Ascending aorta (tissue), 2 donors: ENCODE data around the gene TAX1BP1. TPM values are rescaled to one million over a fixed set of nuclear protein-coding genes. Genes with fewer than 3 reads are reported as not detected.
A peak's percentile ranks its signal among the peaks of the same experiment; 100 is the strongest.

Source experiments
- DNase-seq, 2 donors: peaks; one replicate each; pipeline ENCODE4 v3.0.0-alpha.2; 2019; ENCODE audit warnings: low spot score in 2 of 2
- H3K27ac ChIP-seq, 2 donors: fragments of 200-600 bp; sonication (generic); one replicate each; pipeline ENCODE4 v1.5.1; 2016 to 2017; ENCODE audit warnings: mild to moderate bottlenecking in 1 of 2
- H3K27me3 ChIP-seq: fragments of 200-600 bp; sonication (generic); one replicate; pipeline ENCODE4 v1.5.1; 2017
- H3K36me3 ChIP-seq, 2 donors: fragments of 200-600 bp; sonication (generic); one replicate each; pipeline ENCODE4 v1.5.1; 2016
- H3K4me1 ChIP-seq, 2 donors: fragments of 200-600 bp; sonication (generic); one replicate each; pipeline ENCODE4 v1.5.1; 2016 to 2017; ENCODE audit warnings: mild to moderate bottlenecking in 1 of 2
- H3K4me3 ChIP-seq, 2 donors: fragments of 200-600 bp; sonication (generic); one replicate each; pipeline ENCODE4 v1.5.1; 2016 to 2017; ENCODE audit warnings: mild to moderate bottlenecking in 1 of 2
- H3K9me3 ChIP-seq, 2 donors: fragments of 200-600 bp; sonication (generic); one replicate each; pipeline ENCODE4 v1.5.1; 2016
- intact Hi-C: fragments of 100-400 bp; cut with DNase I; formaldehyde crosslinking; loops from one replicate; pipeline ENCODE4 v1.15.1; 2023
- total RNA-seq: library from RNA; depleted of rRNA; stranded (reverse); fragments of >200 nt; gene quantifications from one replicate; pipeline ENCODE4 v1.1.0, GENCODE V29; 2016
- TF ChIP-seq, protein P1 (sequence below), 3 experiments: fragments of 200-600 bp in 2 of 3; fragments of 450-650 bp in 1 of 3; sonication (generic) in 2 of 3; IDR thresholded peaks; one replicate each; pipeline ENCODE4 v1.5.1; 2016 to 2019; ENCODE audit warnings: antibody characterized with exemption in 3 of 3, mild to moderate bottlenecking in 1 of 3, moderate library complexity in 1 of 3

The TAX1BP1 gene
- total RNA-seq, 1 donor from 2014 or later: 32.6 TPM

DNA sequence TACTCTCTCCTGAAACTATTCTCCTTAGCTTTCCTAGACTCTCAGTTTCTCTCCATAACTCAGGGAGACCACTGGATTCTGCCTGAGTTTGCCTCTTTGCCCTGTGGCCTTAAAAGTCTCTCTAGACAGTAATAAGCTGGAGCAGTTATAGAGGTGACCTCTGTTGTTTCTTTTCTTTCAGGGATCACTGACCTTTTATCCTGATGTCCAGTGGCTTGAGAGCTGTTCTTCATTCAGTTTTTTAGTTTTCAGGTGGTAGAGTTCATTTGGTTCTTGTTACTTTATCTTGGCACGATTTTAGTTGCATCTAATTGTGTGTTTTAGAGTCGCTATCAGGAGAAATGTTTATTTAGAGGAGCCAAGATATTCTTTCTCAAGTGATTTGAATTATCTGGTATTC is 37.7 kb downstream of the TAX1BP1 start:
- intact Hi-C loops: loop anchor here (10.0 kb wide), 1 partner anchor 583 kb away; no protein-coding TSS in a partner anchor
- Histone ChIP-seq H3K27ac (no peak overlapping the region), H3K4me1 (no peaks in the 10 kb centered on the region), H3K27me3 (no peaks in the 10 kb centered on the region), H3K36me3 (peaks cover 0 to 3% of the 10 kb centered on the region in 2 donors), H3K9me3 (no peaks in the 10 kb centered on the region), H3K4me3 (no peak overlapping the region)
- TF ChIP-seq, protein P1, sequence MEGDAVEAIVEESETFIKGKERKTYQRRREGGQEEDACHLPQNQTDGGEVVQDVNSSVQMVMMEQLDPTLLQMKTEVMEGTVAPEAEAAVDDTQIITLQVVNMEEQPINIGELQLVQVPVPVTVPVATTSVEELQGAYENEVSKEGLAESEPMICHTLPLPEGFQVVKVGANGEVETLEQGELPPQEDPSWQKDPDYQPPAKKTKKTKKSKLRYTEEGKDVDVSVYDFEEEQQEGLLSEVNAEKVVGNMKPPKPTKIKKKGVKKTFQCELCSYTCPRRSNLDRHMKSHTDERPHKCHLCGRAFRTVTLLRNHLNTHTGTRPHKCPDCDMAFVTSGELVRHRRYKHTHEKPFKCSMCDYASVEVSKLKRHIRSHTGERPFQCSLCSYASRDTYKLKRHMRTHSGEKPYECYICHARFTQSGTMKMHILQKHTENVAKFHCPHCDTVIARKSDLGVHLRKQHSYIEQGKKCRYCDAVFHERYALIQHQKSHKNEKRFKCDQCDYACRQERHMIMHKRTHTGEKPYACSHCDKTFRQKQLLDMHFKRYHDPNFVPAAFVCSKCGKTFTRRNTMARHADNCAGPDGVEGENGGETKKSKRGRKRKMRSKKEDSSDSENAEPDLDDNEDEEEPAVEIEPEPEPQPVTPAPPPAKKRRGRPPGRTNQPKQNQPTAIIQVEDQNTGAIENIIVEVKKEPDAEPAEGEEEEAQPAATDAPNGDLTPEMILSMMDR (IDR thresholded peaks at IDR 0.05): no peak
- DNase-seq: no peak

- TF ChIP-seq, protein P1 (IDR thresholded peaks at IDR 0.05): no peak
These were observed 39.9 kb downstream of the TAX1BP1 start for GRCh38 chr7:27779873-27780272.

GRCh38 chr7:27781188-27781587 is 41.2 kb downstream of the TAX1BP1 start:
- TF ChIP-seq, protein P1 (IDR thresholded peaks at IDR 0.05): no peak
- intact Hi-C loops: no loop called here
- Histone ChIP-seq H3K9me3 (no peaks in the 10 kb centered on the region), H3K27ac (no peak overlapping the region), H3K27me3 (no peaks in the 10 kb centered on the region), H3K4me3 (no peak overlapping the region), H3K36me3 (peaks cover 3 to 9% of the 10 kb centered on the region in 2 donors), H3K4me1 (peaks cover 0 to 11% of the 10 kb centered on the region in 2 donors)
- DNase-seq: no peak

More at GRCh38 chr7:27779873-27780272, 39.9 kb downstream of the TAX1BP1 start:
- Histone ChIP-seq H3K9me3 (no peaks in the 10 kb centered on the region), H3K4me1 (peaks cover 0 to 11% of the 10 kb centered on the region in 2 donors), H3K27ac (no peak overlapping the region), H3K27me3 (no peaks in the 10 kb centered on the region), H3K36me3 (peaks cover 0 to 3% of the 10 kb centered on the region in 2 donors), H3K4me3 (no peak overlapping the region)
- intact Hi-C loops: loop anchor here (10.0 kb wide), 1 partner anchor 585 kb away; no protein-coding TSS in a partner anchor
- DNase-seq: no peak

- intact Hi-C loops: no loop called here
- Histone ChIP-seq H3K27ac (no peak overlapping the region), H3K9me3 (no peaks in the 10 kb centered on the region), H3K4me1 (peaks cover 0 to 13% of the 10 kb centered on the region in 2 donors), H3K36me3 (peaks cover 3 to 9% of the 10 kb centered on the region in 2 donors), H3K4me3 (no peak overlapping the region), H3K27me3 (no peaks in the 10 kb centered on the region)
- TF ChIP-seq, protein P1 (IDR thresholded peaks at IDR 0.05): no peak
- DNase-seq: no peak
These were observed 42.9 kb downstream of the TAX1BP1 start for GRCh38 chr7:27782849-27783248.

- Histone ChIP-seq H3K36me3 (peaks cover 0 to 13% of the 10 kb centered on the region in 2 donors), H3K27me3 (no peaks in the 10 kb centered on the region), H3K27ac (no peak overlapping the region), H3K4me3 (no peak overlapping the region), H3K4me1 (peaks cover 0 to 13% of the 10 kb centered on the region in 2 donors), H3K9me3 (no peaks in the 10 kb centered on the region)
- TF ChIP-seq, protein P1 (IDR thresholded peaks at IDR 0.05): peak; percentile 26 to 51 (median 36)
- no peak for DNase-seq
- intact Hi-C loops: no loop called here
These were observed 44.6 kb downstream of the TAX1BP1 start for GRCh38 chr7:27784399-27785053.
